ENCODE measurements around the gene LRMDA.

- TF ChIP-seq CTCF (IDR thresholded peaks at IDR 0.05; ENCODE audit: low read depth, low read length) = no peak
- TF ChIP-seq EZH2phosphoT487 (IDR thresholded peaks at IDR 0.05; ENCODE audit: low read depth) = no peak
Observed at GRCh38 chr10:75887992-75888680, 456.7 kb downstream of the LRMDA start.

Data from OCI-LY3 (cell line).